Stimulated activated CD4-positive, alpha-beta T cell treated with anti-CD3 and anti-CD28 coated beads, Interleukin-1b, Interleukin-23, amount 100 ng/mL, for 1 hour (primary cell): ENCODE measurements around the gene SRCAP.
"Not testable (repeated sequence)": the region's sequence is repeated elsewhere in the genome, so short reads cannot be mapped to it uniquely, and the experiment has no call there.

Experiments used
- DNase-seq, 2 donors: peaks; one replicate each; pipeline ENCODE4 v3.0.0-alpha.2; 2020; ENCODE audit warnings: low read depth in 2 of 2

Gene SRCAP

DNA sequence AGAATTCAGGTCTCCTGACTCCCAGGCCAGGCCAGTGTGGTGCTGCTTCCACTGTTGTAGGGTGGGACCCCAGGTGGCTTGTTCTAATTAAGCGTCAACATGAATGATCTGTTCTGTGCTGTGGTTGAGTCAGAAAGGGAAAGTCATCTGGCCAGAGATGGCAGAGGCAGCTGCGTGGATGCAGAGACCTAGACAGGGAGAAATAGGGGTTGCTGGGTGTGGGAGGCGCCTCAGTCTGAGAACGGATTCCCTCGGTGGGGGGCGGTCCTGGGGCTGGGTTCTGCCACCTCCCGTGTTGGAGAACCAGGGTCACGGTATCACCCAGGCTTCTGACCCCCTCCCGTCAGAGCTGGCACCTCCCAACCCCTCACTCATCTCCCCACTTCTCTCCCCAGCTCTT lies 35.2 kb upstream of the SRCAP start:
- no peak for DNase-seq

DNA sequence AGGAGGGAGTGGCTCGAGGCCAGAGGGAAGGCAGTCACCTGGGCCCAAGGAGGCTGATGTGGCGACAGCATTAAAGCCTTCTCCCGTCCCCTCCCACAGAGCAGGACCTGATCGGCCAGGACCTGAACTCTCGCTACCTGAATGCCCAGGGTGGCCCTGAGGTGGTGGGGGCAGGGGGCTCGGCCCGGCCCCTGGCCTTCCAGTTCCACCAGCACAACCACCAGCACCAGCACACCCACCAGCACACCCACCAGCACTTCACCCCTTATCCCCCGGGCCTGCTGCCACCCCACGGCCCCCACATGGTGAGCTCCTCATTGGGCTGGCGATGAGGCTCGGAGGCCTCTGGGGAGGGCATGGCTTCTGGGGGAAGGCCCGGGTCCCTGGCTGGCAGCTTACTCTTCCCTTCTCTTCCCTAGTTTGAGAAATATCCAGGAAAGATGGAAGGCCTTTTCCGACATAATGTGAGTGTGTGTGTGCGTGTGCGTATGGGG lies 34.3 kb upstream of the SRCAP start:
- no peak for DNase-seq

DNA sequence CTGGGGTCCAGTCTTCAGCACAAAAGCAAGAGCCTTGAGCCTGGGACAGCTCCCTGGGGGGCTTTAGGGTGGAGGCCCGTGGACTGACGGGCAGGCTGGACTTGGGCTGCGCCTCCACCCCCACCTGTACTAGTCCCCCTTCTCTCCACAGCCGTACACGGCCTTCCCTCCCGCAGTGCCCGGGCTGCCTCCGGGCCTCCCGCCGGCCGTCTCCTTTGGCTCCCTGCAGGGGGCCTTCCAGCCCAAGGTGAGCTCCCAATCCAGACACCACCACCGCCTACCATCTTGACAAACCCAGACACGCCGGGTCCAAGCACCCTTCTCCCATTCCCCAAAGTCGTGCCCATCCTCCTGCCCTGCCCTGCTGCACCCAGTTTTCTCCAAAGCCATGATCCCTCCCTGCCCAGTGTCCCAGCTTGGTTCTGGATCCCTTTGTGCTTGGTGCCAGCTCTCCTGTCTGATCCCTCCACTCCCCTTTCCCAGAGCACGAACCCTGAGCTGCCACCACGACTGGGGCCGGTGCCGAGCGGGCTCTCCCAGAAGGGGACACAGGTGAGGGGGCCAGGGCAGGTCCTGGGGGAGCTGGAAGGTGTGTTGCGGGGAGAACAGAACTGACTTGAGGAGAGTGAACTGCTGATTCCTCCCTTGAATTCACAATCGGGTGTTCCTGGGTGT lies 33.7 kb upstream of the SRCAP start:
- DNase-seq = no peak

DNA sequence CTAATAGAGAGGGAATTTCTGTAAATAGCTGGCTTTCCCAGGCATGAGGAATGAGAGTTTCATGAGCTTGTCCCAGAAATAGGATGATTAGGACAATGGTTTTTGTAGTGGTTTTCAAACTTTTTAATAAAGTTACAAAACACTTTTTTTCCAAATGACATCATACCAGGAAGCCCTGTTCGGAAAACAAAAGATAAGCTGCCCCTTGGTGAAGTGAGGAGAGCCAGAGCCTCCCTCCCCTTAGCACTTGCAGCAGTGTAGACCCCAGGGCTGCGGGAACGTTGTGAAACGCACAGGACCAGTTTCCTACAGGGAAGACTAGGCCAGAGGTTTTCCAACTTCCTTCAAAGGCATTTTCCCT lies 33.2 kb upstream of the SRCAP start:
- no peak for DNase-seq

DNA sequence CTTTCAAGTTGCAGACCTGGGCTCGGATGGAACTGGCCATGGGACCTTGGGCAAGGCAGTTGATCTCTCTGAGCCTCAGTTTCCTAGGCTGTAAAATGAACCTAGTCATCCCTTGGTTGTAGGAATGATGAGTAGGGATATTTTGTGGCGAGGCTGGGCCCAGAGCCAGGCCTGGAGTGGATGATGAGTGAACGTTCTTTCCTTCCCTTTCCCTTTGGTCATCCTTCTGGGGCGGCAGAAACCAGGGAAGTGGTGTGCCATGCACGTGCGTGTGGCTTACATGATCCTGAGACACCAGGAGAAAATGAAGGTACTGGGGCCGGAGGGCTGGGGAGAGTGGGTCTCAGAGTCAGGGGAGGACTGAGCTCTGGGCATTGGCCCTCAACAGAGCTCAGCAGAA lies 32.3 kb upstream of the SRCAP start:
- no peak for DNase-seq

DNA sequence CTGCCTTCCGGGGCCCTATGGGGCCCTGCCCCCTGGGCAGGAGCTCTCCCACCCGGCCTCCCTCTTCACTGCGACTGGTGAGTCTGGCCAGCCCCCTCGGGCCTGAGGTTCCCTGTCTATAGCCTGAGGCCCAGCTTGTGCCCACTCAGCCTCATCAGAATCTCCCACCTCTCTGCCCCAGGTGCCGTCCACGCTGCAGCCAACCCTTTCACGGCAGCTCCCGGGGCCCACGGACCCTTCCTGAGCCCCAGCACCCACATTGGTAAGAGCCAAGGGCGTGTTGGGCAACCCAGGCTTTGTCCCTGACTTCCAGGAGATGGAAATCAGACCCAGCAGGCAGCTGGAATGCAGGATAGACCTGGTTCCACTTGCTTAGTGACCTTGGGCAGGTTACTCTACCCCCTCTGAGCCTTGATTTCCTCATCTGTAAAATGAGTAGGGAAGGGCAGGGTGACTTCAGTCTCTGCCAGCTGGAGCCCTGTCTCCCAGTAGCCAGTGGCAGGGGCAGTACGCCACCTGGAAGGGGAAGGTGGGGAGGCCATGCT lies 31.5 kb upstream of the SRCAP start:
- DNase-seq = no peak

DNA sequence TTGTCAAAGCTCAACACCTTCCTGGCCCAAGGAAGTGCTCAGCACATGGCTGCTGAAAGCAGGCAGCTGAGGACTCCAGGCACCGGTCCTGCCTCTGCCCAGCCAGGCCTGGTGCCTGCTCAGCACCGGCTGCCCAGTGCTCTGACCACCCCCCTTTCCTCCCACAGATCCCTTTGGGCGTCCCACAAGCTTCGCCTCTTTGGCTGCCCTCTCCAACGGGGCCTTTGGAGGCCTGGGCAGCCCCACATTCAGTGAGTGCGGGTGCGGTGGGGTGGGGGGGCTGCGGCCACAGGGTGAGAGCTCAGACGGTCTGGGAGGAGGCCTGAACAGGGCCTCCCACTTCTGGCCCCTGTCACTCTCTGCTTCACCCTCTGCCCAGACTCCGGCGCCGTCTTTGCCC lies 30.6 kb upstream of the SRCAP start:
- DNase-seq = no peak

DNA sequence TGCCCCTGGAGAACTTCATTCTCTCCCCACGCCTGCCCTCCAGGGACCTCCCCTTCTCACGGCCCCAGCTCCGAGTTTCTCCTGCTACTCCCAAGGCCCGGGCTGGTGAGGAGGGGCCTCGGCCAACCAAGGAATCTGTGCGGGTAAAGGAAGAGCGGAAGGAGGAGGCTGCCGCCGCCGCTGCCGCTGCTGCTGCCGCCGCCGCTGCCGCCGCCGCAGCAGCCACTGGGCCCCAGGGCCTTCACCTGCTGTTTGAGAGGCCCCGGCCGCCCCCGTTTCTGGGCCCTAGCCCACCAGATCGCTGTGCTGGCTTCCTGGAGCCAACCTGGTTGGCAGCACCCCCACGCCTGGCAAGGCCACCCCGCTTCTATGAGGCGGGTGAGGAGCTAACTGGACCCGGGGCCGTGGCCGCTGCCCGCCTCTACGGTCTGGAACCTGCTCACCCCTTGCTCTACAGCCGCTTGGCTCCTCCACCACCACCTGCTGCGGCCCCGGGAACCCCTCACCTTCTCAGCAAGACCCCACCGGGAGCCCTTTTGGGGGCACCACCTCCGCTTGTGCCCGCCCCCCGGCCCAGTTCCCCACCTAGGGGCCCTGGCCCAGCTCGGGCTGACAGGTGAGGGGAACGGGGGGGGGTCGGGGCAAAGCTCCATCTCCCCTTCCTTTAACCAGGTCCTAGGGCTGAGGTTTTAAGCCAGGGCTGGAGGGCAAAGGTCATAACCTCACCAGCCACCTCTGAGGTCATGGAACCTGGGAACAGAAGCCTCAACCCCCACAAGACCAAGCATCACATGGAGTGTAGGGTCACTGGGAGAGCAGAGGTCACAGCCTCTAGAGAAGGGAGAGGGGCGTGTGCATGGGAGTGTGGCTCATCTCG lies 29.7 kb upstream of the SRCAP start:
- no peak for DNase-seq

DNA sequence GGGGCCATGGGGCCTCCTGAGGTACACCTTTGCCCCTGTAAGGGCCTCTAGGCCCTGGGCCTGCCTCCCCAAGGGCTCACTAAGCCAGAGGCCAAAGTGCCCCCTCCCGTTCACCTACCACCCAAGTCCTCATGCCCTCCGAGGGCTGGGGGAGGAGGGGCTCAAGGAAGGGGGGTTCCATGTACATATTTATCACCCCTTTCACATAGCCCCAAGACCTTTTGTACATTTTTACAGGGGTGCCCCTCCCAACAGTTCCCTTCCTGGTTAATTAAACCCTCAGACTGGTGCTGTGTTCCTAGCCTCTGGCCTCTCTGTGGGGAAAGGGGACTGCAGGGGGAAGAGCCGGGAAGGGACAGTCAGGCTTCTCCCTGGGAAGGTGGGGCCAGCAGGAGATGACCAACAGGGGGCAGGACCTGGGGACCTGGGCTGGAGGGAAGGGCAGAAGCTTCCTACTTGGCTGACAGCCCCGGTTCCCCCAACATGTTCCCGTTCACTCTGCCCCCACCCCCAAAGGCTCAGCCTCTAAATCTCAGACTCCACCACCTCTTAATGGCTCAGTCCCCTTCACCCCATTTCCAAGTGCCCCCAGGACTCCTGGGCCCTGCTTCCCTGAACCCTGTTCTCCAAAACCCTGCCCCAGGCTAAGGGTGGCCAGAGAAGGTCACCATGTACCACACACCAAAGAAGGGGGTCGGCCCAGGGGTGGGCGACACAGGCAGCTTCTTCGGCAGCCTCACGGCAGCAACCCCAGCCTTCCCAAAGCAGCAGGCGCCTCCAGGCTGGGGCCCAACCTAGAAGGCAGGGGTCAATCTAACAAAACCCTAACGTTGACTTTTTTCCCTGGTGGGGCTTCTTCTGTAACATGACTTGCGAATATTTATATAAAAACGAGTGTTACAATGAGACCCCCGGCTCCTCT lies 28.8 kb upstream of the SRCAP start:
- no peak for DNase-seq

DNA sequence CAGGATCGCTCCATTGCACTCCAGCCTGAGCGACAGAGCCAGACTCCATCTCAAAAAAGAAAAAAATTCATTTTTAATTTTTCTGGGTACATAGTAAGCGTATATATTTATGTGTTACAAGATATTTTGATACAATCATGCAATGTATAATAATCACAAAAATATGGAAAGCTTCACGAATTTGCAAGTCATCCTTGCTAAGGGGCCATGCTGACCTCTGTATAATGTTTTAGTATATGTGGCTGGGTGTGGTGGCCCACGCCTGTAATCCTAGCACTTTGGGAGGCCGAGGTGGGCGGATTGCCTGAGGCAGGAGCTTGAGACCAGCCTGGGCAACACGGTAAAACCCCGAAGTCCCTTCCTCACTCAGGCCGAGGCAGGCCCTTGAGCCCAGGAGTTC lies 23.8 kb upstream of the SRCAP start:
- DNase-seq = no peak

DNA sequence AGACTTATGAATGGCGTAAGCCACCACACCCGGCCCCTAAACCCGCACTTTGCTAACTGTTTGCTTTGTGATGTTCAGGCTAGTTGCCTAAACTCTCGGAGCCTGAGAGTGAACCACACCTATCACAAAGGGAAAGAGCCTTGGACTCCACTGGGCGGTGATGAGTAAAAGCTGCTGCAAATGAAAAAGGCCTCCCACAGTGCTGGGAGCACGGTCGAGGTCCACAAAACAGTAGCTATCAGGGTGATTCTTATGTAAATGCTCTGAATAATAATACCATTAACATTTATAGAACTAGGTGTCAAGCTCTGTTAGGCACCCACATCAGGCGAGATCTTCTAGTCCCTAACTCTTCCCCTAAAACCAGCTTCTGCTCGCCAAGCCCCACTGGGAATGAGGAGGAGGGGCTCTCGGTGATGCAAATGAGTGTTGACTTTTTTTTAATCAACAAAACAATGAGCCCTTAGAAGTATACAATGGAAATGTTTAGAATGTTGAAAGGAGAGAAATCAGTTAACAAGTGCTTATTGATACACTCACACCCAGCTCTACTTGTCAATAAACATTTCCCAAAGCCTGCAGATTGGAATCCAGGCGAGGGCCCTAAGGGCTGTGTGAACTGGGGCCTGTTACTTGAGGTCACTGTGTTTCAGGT lies 20.9 kb upstream of the SRCAP start:
- DNase-seq = no peak

DNA sequence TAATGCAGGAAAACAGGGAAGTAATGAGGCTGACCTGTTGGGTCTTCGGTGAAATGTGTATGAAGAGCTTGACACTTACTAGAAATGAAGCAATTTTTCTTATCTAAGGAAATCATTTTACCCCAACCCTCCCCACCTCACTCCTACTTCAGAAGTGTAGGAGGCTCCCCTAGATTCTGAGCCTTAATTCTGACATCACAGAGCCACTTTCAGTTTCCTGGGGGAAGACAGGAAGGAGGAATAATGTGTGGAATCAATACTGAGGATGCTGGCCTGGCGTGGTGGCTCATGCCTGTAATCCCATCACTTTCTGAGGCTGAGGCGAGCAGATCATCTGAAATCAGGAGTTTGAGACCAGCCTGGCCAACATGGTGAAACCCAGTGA lies 20.4 kb upstream of the SRCAP start:
- DNase-seq = no peak

DNA sequence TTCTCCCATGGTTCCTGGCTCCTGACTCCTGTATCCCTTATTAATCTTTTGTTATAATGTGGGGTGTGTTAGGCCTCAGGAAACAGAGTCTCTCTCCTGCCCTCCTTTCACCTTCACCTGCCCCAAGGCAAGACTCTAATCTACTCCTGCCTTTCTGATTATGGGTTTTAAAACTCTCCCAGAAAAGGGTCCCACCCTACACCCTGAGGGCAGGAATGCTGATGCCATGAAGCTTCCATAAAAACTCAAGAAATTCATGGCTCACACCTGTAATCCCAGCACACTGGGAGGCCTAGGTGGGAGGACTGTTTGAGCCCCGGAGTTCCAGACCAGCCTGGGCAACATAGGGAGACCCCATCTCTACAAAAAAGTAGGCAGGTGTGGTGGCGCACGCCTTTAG lies 18.6 kb upstream of the SRCAP start:
- no peak for DNase-seq

DNA sequence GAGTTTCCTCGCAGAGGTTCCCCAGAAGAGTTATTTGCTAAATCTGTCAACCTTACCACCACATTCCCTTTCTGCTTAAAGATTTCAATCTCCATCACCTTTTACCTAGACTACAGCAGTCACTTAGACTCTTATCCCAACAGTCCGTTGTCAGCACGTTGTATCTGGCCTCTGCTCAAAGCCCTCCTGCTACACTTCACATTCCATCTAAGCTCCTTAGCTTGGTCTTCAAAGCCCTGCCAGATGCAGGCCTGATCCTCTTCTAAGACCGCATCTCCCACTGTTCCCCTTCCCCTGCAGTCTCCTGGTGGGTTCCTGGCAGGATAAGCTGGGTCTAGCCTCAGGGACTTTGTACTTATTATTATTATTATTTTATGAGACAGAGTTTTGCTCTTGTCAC lies 10.3 kb upstream of the SRCAP start:
- DNase-seq = no peak

DNA sequence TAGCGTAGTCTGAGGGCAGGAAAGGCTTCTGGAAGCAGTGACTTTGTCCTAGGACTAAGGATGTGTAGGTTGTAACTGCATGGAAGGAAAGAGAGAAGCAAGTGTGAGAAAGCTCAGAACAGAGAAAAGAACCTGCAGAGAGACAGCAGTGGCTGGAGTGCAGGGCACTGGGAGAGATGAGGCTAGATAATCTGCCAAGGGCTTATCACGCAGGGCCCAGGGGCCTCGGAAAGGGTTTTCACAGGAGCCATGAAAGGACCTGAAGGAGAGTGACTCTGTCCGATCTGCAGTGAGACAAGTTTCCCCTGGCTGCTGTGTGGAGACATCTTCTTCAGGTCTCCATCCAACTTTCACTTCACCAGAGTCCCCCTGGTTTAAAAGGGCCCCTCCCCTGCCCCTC lies 7.1 kb upstream of the SRCAP start:
- no peak for DNase-seq

DNA sequence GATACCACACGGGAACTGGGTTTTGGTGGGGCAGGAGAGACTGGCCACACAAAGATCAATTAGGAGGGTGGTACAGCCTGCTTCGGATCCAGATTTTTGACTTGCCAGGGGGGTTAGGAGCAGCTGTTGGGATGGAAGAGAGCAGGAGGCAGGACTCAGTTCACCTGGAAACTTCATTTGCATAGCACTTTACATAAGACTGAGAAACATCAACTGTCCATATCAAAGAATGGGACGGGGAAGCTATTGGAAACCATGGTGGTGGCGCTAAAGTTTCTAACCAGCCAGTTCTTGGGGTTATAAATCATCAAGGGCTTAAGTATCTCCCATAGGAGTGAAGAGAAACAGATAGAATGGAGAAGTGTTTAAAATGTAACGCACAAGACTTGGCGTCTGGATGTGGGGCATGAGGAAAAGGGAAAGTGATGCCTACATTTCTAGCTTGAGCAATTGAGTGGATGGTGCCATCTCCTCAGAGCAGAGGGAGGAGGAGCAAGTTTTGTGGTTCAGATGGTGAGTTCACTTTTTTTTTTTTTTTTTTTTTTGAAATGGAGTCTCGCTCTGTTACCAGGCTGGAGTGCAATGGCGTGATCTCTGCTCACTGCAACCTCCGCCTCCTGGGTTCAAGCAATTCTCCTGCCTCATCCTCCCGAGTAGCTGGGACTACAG lies 6.4 kb upstream of the SRCAP start:
- no peak for DNase-seq

DNA sequence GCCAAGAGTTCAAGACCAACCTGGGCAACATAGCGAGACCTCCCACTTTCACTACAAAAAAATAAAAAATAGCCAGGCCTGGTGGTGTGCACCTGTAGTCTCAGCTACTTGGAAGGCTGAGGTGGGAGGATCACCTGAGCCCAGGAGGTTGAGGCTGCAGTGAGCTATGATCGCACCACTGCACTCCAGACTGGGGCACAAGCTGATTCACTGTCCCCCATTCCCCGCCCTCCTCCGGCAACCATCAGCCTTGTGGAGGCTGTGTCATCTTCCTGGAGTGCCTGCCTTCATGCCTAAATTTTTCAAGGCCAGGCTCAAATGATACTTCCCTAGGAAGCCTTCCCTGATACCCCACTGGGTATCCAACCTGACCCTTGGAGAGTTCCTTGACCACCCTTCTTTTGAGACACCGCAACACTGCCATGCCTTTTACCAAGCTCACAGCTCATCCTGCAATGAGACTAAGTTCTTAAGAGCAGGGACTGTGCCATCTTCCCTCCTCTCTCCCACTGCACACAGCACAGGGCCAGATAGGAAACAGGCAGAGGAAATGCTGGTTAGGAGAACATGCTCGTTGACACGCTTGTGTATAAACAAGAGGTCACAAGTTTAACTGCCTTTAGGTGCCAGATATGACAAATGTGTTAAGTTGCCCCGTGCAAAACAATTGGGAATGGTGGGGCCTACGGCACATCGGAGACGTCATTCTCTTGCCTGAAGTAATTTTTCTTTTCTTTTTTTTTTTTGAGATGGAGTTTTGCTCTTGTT lies 3.9 kb upstream of the SRCAP start:
- no peak for DNase-seq

DNA sequence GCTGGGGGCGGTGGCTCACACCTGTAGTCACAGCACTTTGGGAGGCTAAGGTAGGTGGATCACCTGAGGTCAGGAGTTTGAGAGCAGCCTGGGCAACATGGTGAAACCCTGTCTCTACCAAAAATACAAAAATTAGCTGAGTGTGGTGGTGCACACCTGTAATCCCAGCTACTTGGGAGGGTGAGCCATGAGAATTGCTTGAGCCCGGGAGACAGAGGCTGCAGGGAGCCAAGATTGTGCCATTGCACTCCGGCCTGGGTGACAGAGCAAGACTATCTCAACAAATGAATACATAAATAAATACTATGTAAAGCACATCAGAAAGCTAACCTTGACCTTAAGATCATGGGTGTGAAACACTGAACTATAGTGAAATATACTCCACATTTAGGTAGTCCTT lies 2.3 kb upstream of the SRCAP start:
- DNase-seq = not testable (repeated sequence)

DNA sequence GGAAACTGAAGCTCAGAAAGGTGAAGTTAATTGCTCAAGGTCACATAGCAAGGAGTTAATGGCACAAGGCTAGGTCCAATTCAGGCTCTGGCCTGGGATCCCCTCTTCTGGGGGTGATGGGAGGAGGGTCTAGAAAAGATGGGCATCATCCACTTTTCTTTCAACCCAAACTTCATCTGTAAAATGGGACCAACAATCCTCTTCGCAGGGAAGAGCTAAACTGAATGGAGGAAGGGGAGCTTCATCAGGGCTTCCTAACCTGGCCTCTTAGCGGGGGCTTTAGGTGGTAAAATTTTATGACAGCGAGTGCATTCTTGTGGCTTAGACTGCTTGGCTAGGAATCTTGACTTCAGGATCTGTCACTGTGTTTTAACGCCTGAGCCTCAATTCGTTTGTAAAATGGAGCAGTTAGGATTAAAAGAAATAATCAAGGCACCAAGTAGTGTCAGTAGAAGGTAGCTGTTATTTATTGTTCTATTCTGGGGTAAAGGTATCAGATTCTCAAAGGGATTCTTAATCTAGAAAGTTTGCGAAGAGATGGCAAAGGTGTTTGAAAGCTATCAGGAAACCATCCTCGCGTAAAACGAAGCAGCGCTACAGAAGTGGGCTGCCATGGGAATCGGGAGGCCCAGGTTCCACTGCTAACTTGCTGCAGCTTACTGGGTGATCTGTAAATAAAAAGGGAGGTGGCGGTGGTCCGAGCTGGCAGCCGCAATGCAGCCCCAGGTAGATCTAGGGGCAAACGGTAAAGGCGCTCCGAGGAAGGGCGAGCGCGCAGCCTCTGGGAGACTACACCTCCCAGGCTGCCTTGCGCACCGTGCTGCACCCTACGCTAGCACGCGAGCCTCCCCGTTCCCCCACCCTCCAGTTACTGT lies 1.5 kb upstream of the SRCAP start:
- no peak for DNase-seq
